CD4-positive, alpha-beta T cell treated with Interleukin-17A for 1 hour (primary cell): ENCODE results near the gene UNC93A.
"Not testable (repeated sequence)": the region's sequence is repeated elsewhere in the genome, so short reads cannot be mapped to it uniquely, and the experiment has no call there.

Experiments used
- DNase-seq: peaks from one replicate; pipeline ENCODE4 v3.0.0-alpha.2; 2020

UNC93A gene

DNA sequence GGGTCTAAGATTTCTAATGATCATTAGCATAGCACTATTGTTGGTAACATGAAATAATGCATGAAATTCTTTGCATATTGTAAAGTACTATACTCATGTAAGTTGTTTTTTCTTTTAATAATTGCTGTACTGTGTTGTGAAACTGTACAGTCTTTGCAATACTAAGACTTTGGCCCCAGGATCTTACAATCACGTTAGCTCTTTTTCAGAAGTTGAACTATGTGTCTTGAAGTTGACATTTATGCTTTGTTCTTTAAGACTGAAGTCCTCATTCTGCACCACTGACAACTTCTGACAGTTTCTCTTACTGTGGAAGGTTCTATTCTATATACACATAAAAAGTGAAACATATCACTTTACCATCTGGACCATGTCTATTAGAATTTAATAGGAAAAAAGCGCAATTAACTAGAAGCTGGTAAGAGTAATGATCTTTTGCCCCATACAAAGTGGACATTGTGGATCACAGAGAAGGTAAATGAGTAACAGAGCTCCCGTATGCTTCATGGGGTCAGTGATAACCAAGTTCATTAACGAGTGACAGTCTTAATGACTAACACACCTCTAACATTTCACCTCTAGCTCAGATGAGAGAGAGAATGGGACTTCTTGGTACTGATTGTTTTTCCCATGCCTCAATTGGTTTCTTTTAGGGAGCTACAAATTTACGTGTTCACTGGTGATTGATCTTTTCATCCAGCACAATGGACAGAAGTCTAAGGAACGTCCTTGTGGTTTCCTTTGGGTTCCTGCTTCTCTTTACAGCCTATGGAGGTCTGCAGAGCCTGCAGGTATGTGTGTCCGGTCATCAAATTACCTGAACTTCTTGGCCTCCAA, at the start of gene UNC93A:
UNC93A (plus strand) TSS at position 530 of the 837 bp plus-strand sequence; CDS start at position 705, 175 bp downstream.
- DNase-seq, result no peak

DNA sequence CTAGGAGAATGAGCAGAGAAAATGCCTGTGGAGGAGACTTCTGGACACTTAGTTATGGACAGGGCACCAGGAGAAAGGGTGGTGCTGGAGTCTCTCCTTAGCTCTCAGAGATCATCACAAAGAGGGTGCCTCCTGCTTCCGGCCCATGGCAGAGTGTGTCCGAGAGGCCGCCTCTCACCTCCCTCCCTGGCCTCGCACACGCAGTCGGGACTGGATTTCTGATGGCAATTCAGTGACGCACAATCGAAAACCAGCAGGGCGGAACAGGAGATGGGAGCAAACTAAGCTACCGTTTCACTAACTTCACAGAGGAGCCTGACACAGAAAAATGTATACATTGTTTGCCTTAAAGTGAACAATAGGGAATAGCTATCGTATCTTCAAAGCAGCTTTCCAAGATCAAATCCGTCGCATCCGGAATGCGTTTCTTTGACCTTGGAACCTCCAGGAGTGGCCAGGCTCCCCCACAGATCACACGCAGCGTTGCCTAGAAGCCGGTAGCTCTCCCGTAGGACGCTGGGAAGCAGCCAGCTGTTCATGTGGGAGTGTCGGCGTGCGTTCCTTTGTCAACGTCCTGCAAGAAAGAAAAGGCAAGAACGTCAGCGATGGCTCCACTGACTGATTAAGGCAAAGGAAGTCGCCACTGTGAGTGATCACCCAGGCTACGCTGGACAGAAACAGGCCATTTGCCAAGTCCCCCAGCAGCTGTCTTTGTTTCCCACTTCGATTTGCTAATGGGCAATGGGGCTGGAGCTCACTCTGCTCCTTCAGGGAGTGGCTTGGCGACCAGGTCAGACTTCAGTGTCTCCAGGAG, 49.6 kb upstream of the UNC93A start:
- not testable (repeated sequence) for DNase-seq

DNA sequence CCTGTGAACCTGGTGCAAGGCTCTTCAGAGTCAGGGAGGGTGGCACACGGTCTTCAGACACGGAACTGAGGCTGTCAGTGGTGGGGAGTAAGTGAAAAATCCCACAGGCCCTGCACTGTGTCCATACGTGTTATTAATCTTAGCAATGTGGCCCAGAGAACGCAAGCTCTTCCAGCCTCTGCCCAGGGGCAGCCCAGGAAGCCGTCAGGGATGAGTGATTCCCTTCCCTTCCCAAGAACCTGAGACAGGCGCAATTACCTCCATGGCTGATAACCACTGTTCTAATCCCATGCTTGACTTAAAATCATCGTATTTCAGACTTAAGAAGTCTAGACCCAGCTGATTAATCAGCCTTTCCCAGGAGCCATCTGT, 49.0 kb upstream of the UNC93A start:
- DNase-seq, result not testable (repeated sequence)

DNA sequence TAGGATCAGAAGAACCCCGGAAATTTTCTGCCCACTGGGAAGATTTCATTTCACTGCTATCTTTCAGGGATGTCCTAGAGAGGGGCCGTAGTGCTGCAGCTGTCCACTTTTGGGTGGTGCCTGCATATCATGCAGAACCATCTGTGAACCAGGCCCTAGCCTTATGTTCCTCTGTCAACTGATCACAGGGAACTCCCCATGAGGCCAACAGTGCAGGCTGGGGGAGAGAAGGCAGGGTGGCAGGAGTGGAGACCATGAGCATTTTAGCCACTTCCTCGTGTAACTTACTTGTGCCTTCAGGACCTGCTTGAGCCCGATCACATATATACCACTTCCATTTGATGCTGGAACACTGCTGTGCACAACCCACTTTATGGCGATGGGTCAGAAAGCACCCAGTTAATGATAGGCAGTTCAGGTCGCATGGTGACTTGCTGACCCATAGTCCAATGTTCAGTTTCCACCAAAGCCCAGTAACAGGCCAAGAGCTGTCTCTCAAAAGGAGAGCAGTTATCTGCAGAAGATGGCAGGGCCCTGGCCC, 48.5 kb upstream of the UNC93A start:
- DNase-seq, result not testable (repeated sequence)

DNA sequence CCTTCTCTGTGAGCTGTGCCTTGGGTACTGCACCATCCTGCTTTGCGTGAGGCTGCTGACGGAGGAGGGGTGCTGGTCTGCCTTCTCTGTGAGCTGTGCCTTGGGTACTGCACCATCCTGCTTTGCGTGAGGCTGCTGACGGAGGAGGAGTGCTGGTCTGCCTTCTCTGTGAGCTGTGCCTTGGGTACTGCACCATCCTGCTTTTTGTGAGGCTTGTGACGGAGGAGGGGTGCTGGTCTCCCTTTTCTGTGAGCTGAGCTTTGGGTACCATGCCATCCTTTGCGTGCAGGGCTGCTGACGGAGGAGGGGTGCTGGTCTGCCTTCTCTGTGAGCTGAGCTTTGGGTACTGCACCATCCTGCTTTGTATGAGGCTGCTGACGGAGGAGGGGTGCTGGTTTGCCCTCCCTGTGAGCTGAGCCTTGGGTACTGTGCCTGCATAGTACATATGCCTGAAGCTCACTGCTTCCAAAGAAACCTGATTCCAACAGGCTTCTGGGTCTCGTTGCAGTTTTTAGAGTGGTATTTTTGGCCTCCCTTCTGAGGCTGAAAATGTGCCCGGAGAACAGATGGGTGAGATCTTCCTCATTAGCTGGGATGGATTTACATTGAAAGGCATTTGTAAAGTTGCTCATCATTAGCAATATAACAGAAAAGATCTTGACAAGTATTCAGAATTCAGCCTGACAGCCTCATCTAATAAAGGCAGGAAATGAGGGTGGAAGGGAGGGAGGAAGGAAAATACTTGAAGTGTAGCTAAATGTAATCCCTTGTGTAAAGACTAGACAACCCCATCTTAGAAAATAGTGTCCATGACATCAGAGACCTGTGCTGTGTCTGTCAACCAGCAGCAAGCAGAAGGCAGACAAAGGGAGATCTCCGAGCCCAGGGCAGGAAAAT, 46.8 kb upstream of the UNC93A start:
- DNase-seq, result no peak

DNA sequence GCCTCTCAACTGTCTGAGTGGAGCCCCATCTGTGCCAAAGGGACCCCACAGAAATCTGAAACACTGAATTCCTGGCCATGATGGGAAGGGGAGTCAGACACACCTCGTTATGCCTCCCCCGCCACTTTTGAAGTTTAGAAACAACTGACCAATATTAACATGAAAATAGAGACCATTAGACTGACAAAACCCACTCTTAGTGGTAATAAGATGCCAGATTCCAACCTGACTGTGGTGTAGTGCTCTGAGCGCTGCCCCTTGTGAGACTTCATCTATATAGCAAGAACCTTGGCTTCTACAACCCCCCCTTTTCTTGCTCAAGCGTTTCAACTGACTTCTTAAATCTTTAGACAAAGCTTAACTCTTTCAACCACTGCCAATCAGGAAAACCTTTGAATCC, 46.1 kb upstream of the UNC93A start:
- no peak for DNase-seq

DNA sequence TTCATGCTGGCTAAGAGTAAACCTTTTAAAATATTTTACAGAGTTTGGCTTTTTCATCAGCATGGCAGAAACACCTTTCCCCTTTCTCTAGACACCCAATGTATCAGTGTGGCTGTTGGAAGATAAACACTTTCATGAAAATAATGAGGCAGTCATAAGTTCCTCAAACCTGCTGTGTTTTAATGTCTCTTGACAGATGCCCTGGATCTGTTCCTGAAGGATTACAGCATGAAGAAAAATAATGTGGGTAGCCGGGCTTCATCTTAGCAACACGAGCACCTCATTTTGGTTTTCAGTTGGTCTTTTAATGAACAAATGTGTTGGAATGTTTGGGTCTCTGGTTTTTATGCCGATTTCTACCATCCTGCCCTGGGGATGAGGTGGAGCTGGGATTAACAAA, 45.5 kb upstream of the UNC93A start:
- DNase-seq, result no peak

DNA sequence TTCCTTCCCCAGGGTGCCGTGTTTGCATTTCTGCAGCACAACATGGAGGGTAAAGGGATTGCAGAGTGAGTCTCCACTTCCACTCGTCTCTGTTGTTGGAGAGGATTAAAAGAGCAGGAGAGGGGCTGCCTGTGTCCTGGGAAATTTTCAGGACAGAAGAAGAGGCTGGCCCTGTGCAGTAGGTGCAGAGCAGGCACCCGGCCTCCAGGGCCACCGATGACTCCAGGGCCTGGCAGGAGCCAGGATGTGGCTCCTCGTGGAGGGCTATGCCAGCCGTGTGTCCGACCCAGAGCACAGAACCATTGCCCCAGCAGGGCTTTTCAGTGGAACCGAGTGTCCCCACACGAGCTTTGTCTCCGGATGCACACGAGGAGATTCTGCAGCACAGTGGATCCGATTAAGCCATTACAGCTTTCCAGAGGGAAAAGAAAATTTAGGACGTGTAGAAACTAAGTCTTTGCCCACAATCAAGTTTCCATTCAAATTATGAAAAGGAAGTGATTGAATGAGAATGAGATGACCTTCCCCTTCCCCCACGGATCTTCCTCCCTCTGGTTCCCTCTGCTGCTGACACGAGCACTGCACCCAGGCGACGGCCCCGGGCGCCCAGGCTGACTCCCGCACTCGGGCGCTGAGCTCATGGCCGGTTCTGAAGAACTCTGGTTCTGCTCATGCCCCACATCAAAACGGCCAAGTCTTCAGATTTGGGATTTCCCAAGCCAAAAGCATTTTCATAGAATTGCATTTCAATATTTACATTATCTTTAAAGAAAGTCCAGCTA, 43.1 kb upstream of the UNC93A start:
- DNase-seq, result no peak

DNA sequence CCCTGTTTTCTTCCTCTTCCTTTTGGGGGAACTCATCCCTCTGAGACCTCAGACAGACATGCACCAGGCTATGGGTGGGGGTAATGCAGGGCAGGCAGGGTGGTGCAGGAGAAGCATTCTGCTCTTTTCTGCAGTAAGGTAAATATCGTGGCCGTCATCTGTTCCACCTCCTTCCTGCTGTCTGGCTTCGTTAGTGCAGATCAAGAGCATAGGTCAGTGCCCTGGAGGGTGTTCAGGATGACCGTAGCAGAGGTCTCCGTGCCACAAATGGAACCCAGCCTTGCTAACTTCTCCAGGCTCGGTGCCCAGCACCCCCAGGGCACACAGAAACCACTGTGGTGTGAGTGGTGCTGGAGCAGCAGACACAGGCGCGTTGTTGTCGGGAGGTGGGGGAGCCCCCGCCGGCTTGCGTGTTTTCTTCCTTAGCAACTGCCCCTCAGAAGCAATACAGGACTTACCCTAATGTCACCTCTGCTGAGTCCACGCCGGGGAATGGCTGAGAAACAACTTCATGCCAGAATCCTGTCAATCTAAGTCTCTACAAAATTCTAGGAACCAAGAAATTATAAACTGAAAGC, 42.1 kb upstream of the UNC93A start:
- DNase-seq, result not testable (repeated sequence)

DNA sequence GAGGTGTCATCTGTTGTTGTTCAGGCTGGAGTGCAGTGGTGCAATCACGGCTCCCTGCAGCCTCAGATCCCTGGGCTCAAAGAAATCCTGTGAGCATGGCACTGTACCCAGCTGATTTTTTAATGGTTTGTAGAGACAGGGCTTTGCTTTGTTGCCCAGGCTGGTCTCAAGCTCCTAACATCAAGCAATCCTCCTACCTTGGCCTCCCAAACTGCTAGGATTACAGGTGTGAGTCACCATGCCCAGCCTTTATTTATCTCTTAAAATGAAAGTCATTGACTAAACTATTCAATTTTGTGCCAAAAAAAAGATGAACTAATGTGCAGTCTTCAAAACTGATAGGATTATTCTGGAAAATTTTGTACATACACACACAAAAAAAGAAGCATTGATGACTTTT, 38.8 kb upstream of the UNC93A start:
- DNase-seq, result no peak

DNA sequence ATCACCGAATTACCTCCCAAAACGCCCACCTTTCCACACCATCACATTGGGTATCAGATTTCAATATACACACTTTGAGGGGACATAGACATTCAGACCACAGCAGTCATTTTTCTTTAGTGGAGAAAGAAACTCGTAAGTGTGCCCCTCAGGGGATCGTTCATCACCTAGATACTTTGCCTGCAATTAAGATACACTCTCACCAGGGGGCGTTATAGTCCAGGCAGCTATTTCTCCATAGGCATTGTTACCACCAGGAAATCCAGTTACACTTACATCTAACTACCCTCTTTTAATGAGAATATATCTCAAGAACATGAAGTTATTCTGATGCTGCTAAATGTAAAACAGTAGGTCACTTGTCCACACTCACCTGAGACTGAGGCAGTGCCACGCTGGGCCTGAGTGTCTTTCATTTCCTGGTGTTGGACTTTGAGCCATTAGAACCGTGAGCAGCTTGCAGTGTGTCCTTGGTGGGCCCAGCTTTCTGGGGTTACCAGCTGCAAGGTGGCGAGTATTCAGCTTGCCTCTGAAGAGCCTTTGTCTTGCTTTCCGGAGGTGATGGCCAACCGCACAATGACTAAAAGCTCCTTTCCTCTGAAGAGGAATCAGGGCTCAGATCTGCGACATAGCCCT, 35.1 kb upstream of the UNC93A start:
- no peak for DNase-seq

DNA sequence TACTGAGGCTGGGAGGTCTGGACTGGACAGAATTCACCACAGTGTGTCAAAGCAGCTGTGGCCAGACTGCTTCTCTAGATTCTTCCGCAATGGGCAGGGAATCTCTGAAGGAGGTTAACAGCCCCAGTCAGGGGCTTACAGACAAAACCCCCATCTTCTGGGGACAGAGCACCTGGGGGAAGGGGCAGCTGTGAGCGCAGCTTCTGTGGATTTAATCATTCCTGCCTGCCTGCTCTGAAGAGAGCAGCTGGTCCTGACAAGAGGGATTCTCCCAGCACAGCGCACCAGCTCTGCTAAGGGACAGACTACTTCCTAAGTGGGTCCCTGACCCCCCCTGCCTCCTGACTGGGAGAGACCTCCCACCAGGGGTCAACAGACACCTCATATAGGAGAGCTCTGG, 32.5 kb upstream of the UNC93A start:
- no peak for DNase-seq

DNA sequence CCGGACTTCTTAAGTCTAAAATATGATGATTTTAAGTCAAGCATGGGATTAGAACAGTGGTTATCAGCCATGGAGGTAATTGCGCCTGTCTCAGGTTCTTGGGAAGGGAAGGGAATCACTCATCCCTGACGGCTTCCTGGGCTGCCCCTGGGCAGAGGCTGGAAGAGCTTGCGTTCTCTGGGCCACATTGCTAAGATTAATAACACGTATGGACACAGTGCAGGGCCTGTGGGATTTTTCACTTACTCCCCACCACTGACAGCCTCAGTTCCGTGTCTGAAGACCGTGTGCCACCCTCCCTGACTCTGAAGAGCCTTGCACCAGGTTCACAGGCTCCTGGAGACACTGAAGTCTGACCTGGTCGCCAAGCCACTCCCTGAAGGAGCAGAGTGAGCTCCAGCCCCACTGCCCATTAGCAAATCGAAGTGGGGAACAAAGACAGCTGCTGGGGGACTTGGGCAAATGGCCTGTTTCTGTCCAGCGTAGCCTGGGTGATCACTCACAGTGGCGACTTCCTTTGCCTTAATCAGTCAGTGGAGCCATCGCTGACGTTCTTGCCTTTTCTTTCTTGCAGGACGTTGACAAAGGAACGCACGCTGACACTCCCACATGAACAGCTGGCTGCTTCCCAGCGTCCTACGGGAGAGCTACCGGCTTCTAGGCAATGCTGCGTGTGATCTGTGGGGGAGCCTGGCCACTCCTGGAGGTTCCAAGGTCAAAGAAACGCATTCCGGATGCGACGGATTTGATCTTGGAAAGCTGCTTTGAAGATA, 24.9 kb upstream of the UNC93A start:
- not testable (repeated sequence) for DNase-seq

DNA sequence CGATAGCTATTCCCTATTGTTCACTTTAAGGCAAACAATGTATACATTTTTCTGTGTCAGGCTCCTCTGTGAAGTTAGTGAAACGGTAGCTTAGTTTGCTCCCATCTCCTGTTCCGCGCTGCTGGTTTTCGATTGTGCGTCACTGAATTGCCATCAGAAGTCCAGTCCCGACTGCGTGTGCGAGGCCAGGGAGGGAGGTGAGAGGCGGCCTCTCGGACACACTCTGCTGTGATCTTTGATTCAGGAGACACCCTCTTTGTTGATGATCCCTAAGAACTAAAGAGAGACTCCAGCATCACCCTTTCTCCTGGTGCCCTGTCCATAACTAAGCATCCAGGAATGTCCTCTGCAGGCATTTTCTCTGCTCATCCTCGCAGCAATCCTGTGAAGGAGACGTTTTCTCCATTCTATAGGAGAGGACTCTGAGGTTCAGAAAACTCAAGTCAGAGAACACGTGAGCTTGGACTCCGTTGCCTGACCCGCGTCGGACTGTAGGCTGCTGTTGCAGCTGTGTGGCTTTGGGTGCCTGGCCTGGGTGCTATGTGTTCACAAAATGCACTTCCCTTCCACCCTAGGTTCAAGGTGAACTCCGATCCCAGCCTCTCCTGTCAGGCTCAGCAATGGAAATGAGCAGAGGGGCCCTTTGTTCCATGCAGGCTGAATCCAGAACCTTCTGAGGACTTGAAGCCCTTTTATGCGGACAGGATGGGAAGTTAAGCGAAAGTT, 24.1 kb upstream of the UNC93A start:
- DNase-seq, result no peak

DNA sequence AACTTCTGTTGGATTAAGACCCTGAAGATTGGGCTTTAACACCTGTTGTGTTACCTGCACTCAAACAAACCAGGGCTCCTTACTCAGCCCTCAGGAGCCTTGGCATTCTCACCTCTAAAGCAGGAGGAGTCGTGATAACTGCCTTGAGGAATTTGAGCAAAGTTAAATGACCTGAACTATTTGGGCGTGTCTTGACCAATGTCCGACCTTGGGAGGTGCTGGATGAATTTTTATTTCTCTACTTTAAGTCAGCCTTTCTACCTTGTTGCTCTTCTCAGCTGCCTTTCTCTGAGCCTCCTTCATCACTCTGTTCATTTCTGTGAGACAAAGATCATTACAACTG, 23.6 kb upstream of the UNC93A start:
- not testable (repeated sequence) for DNase-seq

DNA sequence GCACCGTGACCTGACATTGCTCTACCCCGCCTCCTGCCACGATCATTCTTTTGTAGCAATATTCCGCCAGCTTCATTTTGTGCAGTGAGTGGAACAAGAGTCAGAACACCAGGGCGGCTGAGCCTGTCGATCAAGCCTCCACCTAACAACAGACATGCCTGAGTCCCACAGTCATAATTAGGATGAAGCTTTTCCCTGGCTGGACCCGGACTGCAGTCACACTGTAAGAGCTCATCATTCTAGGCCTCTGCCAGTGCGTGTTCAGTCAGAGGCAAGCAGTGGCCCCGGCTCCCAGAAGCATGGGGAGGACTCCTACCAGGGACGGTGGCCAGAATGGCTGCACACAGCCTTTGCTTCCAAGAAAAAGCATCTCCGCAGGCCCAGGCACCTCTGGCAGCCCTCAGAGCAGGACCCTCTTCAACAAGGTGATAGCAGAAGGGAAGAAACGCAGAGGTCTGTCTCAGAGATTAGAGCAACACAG, 23.2 kb upstream of the UNC93A start:
- no peak for DNase-seq

DNA sequence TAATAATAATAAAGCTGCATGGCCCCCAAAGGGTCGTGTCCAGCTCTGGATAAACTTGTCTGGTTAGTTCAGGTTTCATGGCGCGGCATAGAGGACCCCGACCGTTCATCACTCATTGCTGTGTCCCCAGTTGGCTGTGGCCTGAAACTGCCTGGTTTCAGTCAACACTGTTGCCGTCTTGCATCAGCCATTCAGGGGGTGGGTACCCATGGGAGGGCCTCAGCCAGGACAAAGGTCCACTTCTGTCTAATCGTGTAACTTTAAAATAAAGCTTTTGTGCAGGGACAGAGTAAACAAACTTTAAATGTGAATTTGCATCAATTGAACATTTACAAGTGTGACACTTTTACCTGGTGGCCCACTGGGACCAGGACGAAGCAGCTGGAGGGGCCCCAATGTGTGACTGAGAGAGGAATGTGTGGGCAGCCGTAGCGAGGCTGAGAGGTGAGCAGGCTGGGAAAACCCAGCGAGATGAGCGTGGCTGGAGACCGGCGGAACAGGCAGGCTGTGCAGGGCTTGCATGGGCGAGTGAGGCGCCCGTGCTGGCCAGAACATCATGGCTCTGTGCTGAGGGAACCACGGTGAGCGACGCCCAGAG, 22.3 kb upstream of the UNC93A start:
- no peak for DNase-seq

DNA sequence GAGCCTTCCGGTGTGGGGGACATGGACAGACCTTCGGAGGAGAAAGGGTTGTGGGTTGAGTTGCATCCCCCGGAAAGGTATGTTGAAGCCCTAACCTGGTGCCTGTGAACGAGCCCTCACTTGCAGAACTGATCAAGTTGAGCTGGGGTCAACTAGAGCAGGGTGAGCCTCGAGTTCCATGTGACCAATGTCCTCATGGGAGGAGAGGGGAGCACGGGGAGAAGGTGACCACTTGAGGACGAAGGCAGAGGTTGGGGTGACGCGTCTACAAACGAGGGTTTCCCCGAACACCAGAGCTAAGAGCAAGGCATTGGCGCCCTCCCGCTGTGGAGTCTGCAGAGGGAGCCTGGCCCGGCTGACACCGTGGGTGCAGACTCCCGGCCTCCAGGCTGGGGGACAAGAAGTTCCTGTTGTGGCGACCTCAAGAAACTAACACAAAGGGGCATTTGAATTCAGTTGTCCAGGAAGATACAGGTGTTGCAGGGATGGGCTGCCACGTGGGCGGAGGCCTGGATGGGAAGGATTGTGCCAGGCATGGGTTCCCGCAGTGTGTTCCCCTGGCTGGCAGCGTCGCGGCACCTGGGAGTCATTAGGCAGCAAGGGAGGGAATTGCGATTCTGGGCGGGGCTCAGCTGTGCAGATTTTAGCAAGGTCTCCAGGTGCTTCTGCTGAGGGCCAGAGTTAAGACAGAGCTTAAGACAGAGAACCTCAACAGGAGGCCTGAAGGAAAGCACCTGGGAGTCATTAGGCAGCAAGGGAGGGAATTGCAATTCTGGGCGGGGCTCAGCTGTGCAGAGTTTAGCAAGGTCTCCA, 20.4 kb upstream of the UNC93A start:
- DNase-seq, result no peak
